ENCODE data around the gene DMAC2. TPM values are rescaled to one million over a fixed set of nuclear protein-coding genes. Genes with fewer than 3 reads are reported as not detected.

The DMAC2 gene
- polyA plus RNA-seq, 1 donor from 2014 or later = 59.8 TPM

GRCh38 chr19:41449865-41450178 is 10.1 kb upstream of the DMAC2 start:
- no peaks in the 10 kb centered on the region for H3K9me3 ChIP-seq (ENCODE audit: low read length)
- peaks cover 3% of the 10 kb centered on the region for H3K27me3 ChIP-seq (ENCODE audit: insufficient read depth, low read depth, low read length)
- H3K4me3 ChIP-seq (ENCODE audit: low read length) = no peak overlapping the region
- no peak overlapping the region for H3K4me2 ChIP-seq (ENCODE audit: low read length)
- H3K27ac ChIP-seq (ENCODE audit: low read length) = no peak overlapping the region
- no peak overlapping the region for H3K9ac ChIP-seq (ENCODE audit: low read length)
- no peaks in the 10 kb centered on the region for H3K9me2 ChIP-seq (ENCODE audit: insufficient read depth, low read length)
- no peak overlapping the region for H2AFZ ChIP-seq (ENCODE audit: low read depth, low read length)
- no peaks in the 10 kb centered on the region for H3K36me3 ChIP-seq (ENCODE audit: insufficient read depth, low read length)
- no peaks in the 10 kb centered on the region for H3K79me2 ChIP-seq (replicated peaks; ENCODE audit: insufficient read depth, low read length)
- no peaks in the 10 kb centered on the region for H3F3A ChIP-seq (ENCODE audit: insufficient read depth, low read length, poor library complexity, severe bottlenecking)
- no peak for TF ChIP-seq MXI1 (conservative IDR thresholded peaks at IDR 0.05; ENCODE audit: poor library complexity, severe bottlenecking)
- TF ChIP-seq RAD21 (conservative IDR thresholded peaks at IDR 0.05) = no peak
- no peak for TF ChIP-seq SMC3 (conservative IDR thresholded peaks at IDR 0.05; ENCODE audit: poor library complexity)
- TF ChIP-seq EP300 (conservative IDR thresholded peaks at IDR 0.05; ENCODE audit: poor library complexity, severe bottlenecking) = no peak
- no peak for TF ChIP-seq TAF1 (IDR thresholded peaks at IDR 0.05; ENCODE audit: low read depth)
- TF ChIP-seq EZH2 (IDR thresholded peaks at IDR 0.05; ENCODE audit: borderline replicate concordance, insufficient read depth, low read length, poor library complexity, severe bottlenecking) = no peak
- no peak for TF ChIP-seq POLR2AphosphoS5 (IDR thresholded peaks at IDR 0.05)
- no peak for TF ChIP-seq CTCF (IDR thresholded peaks at IDR 0.05; ENCODE audit: poor library complexity, severe bottlenecking)
- TF ChIP-seq REST (IDR thresholded peaks at IDR 0.05; ENCODE audit: borderline replicate concordance) = no peak
- no peaks in the 10 kb centered on the region for H4K20me1 ChIP-seq (ENCODE audit: insufficient read depth)

- Histone ChIP-seq H3K27ac (ENCODE audit: low read length) (no peak overlapping the region), H2AFZ (ENCODE audit: low read depth, low read length) (no peak overlapping the region), H3K27me3 (ENCODE audit: insufficient read depth, low read depth, low read length) (peaks cover 3% of the 10 kb centered on the region), H3K36me3 (ENCODE audit: insufficient read depth, low read length) (no peaks in the 10 kb centered on the region), H3K4me2 (ENCODE audit: low read length) (no peak overlapping the region), H3K4me3 (ENCODE audit: low read length) (no peak overlapping the region), H3F3A (ENCODE audit: insufficient read depth, low read length, poor library complexity, severe bottlenecking) (no peaks in the 10 kb centered on the region), H3K9me3 (ENCODE audit: low read length) (no peaks in the 10 kb centered on the region), H4K20me1 (ENCODE audit: insufficient read depth) (no peaks in the 10 kb centered on the region), H3K9me2 (ENCODE audit: insufficient read depth, low read length) (no peaks in the 10 kb centered on the region), H3K9ac (ENCODE audit: low read length) (no peak overlapping the region), H3K79me2 (replicated peaks; ENCODE audit: insufficient read depth, low read length) (no peaks in the 10 kb centered on the region)
- peak; percentile 73 for TF ChIP-seq RAD21 (conservative IDR thresholded peaks at IDR 0.05)
- TF ChIP-seq SMC3 (conservative IDR thresholded peaks at IDR 0.05; ENCODE audit: poor library complexity) = peak; percentile 90
- TF ChIP-seq MXI1 (conservative IDR thresholded peaks at IDR 0.05; ENCODE audit: poor library complexity, severe bottlenecking) = no peak
- peak; percentile 87 for TF ChIP-seq CTCF (IDR thresholded peaks at IDR 0.05; ENCODE audit: poor library complexity, severe bottlenecking)
Measured at GRCh38 chr19:41449079-41449864, 9.6 kb upstream of the DMAC2 start.

Data from neural cell (in vitro differentiated cells).